SKM-1 treated with dmso at 0.1 percent for 144 hours (cell line): Measurements from ENCODE around the gene CNDP2.

Source experiments
- DNase-seq: peaks from one replicate; lab custom pipeline; 2025; ENCODE audit not compliant: unreplicated experiment; lab: John Stamatoyannopoulos, UW

The CNDP2 gene

GRCh38 chr18:74472312-74472711, 23.9 kb upstream of the CNDP2 start:
- DNase-seq, result no peak

GRCh38 chr18:74473976-74474640, 22.1 kb upstream of the CNDP2 start:
- DNase-seq, result no peak

GRCh38 chr18:74476140-74476539, 20.0 kb upstream of the CNDP2 start:
- DNase-seq, result no peak

GRCh38 chr18:74477771-74478170, 18.4 kb upstream of the CNDP2 start:
- no peak for DNase-seq

- no peak for DNase-seq
Observed at GRCh38 chr18:74478316-74478715, 17.8 kb upstream of the CNDP2 start.

- DNase-seq, result no peak
Observed at GRCh38 chr18:74478880-74479279, 17.3 kb upstream of the CNDP2 start.

GRCh38 chr18:74479486-74480148, 16.5 kb upstream of the CNDP2 start:
- DNase-seq, result no peak

- no peak for DNase-seq
Observed at GRCh38 chr18:74480149-74480651, 16.0 kb upstream of the CNDP2 start.

- DNase-seq, result no peak
Observed at GRCh38 chr18:74482697-74483096, 13.5 kb upstream of the CNDP2 start.

GRCh38 chr18:74486119-74486849, 9.9 kb upstream of the CNDP2 start:
- DNase-seq, result no peak

GRCh38 chr18:74488354-74488753, 7.8 kb upstream of the CNDP2 start:
- no peak for DNase-seq

GRCh38 chr18:74488864-74489263, 7.3 kb upstream of the CNDP2 start:
- DNase-seq, result no peak

GRCh38 chr18:74489676-74490075, 6.5 kb upstream of the CNDP2 start:
- DNase-seq, result no peak

- no peak for DNase-seq
Observed at GRCh38 chr18:74492259-74492658, 3.9 kb upstream of the CNDP2 start.

GRCh38 chr18:74493689-74494088, 2.5 kb upstream of the CNDP2 start:
- peak; percentile 33 for DNase-seq

GRCh38 chr18:74494514-74494913, 1.6 kb upstream of the CNDP2 start:
- DNase-seq, result no peak

GRCh38 chr18:74496508-74497323, 553 bp downstream of the CNDP2 start:
- peak; percentile 9 for DNase-seq

- no peak for DNase-seq
Observed at GRCh38 chr18:74497324-74497676, 1.1 kb downstream of the CNDP2 start.

- DNase-seq, result no peak
Observed at GRCh38 chr18:74497778-74498177, 1.6 kb downstream of the CNDP2 start.

- DNase-seq, result peak; percentile 63
Observed at GRCh38 chr18:74498712-74499627, 2.8 kb downstream of the CNDP2 start.
